Measurements from ENCODE around the gene TMF1.

The TMF1 gene

DNA sequence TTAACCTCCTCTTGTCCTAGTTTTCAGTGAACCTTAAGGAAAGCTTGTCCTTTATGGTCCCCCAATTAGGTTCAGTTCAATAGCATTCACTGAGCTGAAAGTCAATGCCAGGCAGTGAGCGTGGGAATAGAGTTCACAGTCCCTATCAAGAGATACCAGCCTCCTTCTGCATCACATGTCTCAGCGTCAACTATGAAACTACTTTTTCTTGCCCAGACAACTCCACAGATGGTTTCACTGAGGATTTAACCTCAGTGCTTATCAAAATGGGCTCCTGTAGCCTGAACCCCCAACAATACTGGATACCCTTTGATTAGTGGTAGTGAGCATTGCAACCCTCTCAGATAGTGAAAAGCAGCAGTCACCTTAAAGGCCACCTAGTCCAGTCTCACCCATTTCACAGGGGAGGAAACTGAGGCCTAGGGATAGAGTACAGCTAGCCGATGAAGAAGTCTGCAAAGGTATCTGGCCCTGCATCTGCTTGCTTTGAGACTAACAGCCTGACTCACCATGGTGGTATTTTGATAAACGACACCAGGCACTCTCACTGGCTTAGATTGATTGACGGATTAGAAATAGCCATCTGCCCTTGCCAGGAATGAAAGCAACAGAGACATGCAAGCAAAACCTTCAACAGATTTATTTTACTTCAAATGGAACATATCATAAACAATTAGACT is 29.6 kb upstream of the TMF1 start:
- DNase-seq (ENCODE audit: low spot score), result peak; percentile 32

DNA sequence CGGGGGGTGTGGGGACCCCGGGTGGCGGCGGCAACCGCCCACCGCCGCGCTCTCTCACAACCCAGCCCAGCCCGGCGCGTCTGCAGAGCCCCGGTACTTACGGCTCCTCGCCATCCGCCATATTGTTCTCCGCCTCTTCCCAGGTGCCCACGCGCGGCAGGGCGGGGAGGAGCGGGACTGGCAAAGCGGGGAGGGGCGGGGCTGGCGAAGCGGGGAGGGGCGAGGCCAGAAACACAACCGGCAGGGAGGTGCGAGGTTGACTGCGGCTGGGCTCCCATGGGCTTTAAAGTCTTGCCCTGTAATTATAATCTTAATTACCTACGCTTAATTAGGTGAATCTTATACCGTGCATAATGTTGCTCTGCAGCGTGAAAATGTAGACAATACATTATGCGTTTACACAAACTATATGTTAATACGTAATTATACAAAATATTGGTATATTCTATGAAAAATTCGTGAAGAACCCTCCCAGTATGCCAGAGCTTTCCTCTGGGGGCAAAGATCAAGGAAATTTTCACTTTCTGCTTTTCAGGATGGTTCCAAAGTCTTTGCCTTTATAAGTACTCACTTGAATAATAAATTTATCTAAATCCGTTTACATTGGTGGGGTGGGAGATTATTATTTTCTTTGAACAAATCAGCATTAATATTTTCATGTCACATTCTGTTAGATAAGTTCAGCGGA is 28.2 kb upstream of the TMF1 start, which contains the start of gene UBA3:
Gene UBA3 (minus strand): TSS at position 133 of the 688 bp plus-strand sequence. CDS start 12 bp downstream, at position 121.
- DNase-seq (ENCODE audit: low spot score), result peak; percentile 83

DNA sequence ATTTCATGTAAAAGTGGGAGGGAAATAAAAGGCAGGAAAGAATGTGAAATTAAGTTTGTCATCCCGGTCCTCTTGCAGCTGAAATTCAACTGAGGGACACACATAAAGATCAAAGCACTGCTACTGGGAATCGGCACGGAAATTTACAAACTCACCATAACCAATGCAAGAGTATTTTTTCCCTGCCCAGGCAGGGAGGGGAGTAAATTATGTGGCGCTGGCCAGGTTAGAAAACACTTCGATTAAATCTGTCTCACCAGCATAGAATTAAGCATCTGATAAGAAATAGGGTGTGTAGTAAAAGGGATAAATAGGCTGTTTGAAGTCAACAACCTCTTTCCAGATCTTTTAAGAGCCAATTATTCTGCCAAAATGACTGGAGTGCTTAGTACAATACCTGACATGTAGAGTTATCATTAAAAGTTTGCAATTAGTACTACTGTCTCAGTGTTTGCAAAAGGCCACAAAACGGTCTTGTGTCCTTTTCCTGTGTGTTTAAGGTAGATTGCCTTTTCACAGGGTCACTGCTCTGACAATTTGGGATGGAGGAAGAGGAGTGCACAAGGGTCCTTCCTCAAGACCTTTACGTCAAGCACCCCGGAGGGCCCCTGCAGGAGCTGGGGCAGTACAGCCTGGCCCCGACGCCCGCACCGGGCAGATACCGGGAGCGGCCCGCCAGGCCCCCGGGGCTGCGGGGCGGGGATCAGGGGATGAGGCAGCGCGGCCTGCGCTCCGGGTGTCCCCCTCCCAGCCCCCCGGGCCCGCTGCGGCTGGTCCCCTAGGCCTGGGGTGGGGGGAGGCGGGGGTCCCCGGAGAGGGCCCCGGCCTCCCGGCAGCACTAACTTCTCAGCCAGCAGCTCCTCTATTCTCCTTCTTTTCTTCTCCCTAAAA is 27.4 kb upstream of the TMF1 start:
- DNase-seq (ENCODE audit: low spot score), result peak; percentile 18

DNA sequence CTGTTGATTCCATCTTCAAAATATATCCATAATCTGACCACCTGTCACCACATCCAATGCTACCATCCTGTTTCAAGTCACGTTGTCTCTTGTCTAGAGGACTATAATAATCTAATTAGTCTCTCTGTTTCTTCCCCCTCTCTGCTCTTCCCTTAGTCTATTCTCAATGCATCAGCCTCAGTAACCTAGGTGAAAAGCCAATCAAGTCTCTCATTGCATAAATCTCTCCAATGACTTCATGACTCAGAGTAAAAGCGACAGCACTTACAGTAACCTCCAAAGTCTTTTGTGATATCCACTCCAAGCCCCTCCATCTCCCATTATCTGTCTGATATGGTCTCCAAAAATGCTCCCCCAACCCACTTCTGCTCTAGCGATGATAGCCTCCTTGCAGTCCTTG is 20.8 kb upstream of the TMF1 start:
- no peak for DNase-seq (ENCODE audit: low spot score)

DNA sequence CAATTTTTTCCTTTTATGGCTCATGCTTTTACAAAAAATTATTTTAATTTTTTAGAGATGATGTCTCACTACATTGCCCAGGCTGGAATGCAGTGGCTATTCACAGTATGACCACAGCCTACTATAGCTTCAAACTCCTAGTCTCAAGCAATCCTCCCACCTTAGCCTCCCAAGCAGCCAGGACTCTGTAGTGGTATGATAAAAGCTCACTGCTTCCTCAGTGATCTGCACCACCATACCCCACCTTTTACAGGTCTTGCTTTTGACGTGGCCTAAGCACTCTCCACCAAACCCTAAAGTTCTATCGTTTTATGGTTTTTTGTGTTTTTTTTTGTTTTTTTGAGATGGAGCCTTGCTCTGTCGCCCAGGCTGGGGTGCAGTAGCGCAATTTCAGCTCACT is 14.0 kb upstream of the TMF1 start:
- DNase-seq (ENCODE audit: low spot score), result no peak

DNA sequence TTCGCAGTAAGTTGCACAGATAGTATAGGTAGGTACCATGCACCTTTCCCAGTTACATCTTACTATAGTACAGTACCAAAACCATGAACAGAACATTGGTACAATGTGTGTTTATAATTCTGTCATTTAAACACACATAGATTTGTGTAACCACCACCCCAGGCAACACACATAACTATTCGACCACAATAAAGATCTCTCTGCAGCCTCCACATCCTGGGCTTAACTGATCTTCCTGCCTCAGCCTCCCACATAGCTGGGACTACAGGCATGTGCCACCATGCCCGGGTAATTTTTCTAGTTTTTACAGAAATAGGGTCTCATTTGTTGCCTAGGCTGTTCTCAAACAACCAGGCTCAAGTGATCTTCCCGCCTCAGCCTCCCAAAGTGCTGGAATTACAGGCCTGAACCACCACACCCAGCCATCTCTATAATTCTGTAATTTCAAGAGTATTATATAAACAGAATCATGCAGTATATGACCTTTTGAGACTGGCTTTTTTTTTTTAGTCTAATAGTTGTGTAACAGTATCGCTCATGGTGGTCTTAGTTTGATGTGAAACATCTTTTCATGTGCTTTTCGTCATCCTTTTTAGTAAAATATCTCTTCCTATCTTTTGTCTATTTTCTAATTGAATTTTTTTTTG is 13.3 kb upstream of the TMF1 start:
- DNase-seq (ENCODE audit: low spot score), result no peak

DNA sequence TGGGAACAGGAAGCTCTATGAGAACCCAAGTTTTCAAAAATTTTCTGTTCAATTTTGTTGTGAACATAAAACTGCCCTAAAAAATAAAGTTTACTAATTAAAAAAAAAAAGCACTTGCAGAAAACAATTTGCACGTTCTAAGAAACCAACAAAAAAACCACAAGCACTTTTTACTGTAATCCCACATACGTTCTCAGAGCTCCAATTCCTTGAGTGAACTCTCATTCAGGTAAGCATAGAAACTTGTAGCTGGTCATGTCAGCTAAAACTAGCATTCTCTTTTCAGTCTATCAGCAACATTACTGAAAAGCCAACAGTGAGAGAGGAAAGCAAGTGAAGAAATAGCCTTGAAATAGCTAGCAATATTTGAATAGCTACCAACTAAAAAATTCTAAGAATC is 11.5 kb upstream of the TMF1 start:
- no peak for DNase-seq (ENCODE audit: low spot score)

DNA sequence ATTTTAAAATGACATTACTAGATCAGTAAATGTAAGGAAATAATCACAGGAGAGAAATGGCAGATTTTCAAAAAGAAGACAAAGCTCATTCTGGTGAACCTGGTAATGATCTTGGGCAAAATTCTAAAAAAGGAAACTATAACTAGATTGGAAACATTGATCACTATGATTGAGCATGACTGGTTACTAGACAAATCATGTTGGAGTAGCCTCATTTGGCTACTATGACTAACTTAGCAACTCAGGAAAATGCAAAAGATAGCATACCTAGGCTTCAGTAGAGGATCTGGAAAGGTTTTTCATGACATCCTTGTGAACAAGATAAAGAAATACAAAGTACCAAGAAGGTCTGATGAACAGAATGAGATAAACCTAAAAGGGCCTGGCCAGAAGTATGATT is 7.6 kb upstream of the TMF1 start:
- DNase-seq (ENCODE audit: low spot score), result no peak

DNA sequence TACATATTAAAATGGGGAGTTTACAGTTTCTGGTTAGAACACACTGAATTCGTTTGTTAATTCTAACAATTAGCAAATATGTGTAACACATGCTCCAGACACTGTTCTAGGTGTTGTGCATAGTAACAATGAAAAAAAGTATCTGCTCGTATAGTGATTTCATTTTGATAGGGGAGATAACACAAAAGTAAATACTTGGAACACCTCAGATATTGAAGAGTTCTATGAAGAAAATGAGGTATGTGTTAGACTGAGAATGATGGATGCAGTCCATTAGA is 6.8 kb upstream of the TMF1 start:
- no peak for DNase-seq (ENCODE audit: low spot score)

DNA sequence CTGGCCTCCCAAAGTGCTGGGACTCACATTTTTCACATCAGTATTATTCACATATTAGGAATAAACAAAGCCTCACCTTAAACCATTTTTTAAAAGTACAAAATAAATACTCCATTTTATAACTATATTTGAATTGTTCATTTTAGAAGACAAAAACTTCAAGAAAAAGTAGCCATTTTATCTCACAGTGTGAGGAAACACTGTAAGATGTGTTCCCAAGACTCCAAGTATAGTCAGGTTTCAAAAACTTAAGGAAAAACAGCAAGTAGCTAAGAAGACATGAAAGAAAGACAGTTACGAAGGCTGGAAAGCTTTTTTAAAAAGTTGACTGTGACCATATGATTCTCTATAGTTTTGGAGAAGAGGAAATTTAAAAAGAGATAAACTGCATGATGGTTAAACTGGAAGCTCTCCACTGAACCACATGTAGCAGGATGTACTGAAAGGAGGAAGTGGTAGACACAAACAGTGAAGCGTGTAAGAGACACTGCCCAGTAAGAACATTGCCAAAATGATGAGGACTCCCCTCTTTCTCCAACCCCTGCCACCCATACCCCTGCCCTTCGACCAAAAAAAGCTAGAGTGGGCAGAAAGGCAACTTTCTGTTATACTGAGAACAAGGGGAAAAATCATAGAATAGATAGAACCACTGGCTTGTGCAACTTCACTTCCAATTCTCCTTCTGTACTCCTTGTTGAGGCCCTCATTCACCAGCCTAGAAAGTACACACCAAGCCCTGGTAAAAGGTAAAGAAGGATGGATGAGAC is 6.2 kb upstream of the TMF1 start:
- DNase-seq (ENCODE audit: low spot score), result peak; percentile 39

DNA sequence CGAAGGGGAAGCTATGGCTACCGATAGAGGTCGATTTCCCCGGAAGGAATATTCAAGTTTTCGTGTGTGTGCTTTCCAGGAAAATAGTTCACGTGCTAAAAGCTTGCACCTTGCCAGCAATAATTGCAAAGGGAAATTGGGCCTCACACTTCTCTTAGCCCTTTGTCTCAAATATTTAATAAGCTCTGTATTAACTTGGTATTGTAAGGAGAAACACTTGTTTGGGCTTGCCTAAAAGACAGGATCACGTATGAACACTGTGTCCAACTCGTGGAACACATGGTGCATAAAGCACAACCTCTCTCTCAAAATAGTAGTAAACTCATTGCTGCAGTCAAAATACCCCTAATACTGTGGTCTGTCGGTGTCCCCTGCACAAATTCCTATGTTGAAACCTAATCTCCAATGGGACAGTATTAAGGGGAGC is 352 bp upstream of the TMF1 start:
- DNase-seq (ENCODE audit: low spot score), result no peak

DNA sequence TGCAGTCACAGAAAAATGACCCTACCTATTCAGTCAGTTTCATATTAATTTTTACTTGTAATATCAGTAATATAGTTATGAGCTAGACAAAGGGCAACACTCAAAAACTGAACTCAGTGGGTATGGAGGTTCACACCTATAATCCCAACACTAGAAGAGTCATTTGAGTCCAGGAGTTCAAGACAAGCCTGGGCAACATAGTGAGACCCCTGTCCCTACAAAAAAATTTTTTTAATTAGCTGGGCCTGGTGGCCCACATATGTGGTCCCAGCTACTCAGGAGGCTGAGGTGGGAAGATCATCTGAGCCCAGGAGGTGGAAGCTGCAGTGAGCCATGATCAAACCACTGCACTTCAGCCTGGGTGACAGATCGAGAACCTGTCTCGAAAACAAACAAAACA is 3.1 kb downstream of the TMF1 start:
- DNase-seq (ENCODE audit: low spot score), result no peak

DNA sequence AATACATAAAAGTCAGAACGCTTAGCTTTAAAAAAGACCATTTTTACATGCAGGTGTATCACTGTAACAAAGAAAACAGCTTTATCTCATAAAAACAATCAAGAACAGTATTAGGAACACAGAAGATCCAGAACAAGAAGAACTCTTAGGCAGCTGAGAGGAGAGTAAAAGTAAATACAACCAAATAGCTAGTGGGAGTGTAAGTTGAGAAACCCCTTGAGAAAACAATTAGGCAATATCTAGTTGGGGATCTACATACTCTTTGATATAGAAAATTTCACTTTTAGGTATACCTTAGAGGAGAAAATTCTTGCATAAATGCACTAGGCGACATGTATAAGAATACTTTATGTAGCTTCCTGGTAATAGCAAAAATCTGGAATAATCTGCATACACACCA is 7.5 kb downstream of the TMF1 start:
- no peak for DNase-seq (ENCODE audit: low spot score)

DNA sequence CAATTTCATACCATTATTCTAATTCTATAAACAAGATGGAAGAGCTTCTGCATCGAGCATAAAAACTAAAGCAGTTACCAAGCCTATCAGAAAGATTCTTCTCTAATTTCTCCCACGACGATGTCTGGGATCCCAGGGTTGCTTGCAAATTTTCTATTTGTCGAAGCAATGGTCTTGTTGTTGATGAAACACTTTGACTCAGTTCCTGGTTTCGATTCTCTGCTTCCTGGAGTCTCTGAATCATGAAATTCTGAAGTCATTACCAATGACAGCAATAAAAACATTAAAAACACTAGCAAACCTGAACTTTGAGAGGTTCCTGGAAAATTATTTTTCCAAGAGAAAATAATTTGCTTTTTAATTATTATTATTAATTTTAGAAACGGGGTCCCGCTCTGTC is 18.7 kb downstream of the TMF1 start:
- DNase-seq (ENCODE audit: low spot score), result no peak

DNA sequence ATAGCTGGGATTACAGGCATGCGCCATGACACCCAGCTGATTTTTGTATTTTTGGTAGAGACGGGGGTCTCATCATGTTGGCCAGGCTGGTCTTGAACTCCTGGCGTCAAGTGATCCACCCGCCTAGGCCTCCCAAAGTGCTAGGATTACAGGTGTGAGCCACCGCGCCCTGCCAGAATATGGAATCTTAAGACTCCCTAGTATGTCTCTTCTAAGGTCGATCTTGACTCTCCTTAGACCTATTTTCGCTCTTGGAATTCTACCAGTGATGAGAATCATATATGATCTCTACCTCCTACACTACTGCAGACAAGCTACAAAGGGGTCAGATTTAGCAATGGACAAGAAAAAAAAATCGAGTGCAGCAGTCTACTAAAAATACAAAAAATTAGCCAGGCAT is 19.4 kb downstream of the TMF1 start:
- no peak for DNase-seq (ENCODE audit: low spot score)

DNA sequence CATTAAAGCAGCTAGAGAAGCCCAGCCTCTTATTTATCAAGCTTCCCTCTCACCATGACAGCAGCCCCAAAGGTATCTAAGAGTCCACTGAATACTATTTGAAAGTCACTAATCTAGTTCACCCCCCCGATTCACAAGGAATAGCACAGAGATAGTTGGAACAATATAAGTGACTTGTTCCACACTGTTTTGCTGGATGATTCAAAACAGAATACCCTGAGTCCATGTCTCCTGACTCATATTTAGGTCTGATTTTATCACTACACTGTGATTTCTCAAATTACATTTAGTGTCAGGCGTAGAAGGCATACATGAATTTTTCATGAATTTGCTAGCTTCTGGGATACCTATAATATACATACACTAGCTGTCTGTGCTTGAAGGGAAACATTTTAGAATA is 20.0 kb downstream of the TMF1 start:
- no peak for DNase-seq (ENCODE audit: low spot score)

DNA sequence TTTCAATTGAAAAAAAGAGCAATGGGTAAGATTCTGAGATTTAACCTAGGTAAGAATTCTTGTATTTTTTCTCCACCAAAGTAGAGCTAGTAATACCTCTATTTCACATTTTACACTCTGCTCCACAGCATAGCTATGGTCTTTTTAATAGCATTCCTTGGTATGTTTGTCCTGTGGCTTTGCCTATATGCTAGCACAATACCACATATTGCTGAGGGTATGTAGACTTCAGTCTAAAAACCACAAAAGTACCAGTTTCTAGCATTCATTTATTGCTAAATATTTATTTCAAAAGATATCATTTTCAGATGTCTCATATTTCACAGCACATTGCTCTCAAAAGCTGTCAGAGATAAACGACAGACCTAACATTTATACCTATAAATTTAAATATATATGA is 20.5 kb downstream of the TMF1 start:
- no peak for DNase-seq (ENCODE audit: low spot score)

DNA sequence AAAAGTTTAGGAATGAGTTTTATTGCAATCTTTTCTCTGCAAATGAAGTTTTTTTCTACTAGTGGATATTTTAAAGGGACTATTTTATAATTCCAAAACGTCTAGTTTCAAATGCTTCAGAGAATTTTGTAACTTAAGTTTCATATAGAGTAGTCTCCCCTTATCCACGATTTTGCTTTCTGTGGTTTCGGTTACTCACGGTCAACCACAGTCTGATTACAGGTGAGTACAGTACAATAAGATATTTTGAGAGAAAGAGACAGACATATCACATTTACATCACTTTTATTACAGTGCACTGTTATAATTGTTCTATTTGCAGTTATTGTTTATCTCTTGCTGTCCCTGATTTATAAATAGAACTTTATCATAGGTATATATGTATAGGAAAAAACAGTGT is 31.3 kb downstream of the TMF1 start:
- DNase-seq (ENCODE audit: low spot score), result no peak

DNA sequence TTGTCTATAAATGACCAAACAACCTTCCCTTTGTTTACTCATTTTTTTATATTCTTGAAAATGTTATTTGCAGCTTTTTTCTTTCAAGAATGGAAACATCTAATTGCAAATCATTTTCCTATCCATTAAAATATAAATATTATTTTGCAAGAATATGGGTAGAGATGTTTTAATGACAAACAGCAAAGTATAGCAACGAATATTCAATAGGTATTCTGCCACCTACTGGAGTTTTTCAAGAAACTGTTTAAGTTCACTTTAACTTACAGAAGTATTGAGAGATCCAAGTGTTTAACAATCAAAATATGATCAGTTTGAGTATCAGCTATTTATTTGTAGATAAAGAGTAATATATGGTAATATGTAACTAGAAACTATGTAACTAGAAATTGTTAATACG is 31.7 kb downstream of the TMF1 start:
- DNase-seq (ENCODE audit: low spot score), result peak; percentile 8

DNA sequence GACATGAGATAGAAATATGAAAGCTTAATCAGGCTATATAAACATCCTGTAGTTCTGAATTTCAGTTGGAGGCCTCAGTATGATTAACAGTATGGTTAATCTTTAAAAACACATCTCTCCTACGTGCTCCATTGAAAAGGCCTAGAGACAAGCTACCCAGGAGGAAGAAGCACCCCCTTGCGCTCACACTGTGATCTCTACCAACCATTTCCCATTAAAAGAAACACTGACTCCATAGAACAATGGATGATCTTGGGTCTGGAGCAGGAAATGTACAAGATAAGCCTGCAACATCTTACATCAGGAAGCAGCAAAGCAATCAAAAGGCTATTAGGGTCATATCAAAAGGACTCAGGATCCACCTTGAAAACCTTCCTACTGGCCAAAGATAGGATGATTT is 35.2 kb downstream of the TMF1 start:
- DNase-seq (ENCODE audit: low spot score), result no peak

DNA sequence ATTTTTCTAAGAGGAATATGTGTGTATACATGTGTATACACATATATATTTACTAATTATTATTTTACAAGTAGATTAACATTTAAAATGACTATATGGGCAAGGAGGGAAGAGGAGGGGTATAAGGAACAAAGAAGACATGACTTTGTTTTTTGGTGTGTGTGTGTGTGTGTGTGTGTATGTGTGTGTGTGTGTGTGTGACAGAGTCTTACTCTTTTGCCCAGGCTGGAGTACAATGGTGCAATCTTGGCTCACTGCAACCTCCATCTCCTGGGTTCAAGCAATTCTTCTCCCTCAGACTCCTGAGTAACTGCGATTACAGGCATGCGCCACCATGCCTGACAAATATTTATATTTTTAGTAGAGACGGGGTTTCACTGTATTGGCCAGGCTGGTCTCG is 36.0 kb downstream of the TMF1 start:
- DNase-seq (ENCODE audit: low spot score), result no peak

DNA sequence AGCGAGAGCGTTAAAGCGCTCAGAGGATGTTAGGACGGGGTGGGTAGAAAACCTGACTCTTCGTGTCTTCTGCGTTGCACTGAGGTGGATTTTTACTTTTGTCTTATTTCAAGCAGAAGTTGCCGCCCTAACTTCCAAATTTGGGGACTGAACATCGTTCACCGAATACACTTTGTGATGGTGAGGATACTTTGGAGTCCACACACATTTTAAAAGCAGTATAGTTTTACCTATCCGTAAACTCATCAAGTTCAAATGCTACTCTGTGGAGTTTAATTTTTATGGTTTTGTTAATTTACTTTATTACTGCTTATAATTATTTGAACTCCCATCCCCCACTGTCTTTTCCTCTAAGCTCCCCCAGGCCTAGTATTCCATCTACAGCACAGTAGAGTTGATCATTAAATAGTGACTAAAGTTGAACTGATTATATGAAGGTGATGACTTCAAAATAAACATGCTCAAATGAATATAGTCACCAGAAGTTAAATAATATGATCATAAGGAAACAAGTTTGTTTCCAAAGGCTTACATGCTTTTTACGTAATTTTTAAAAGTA is 38.0 kb downstream of the TMF1 start:
- DNase-seq (ENCODE audit: low spot score), result no peak
